CD4-positive, alpha-beta T cell treated with Interleukin-10 for 1 hour (primary cell): ENCODE data around the gene DPH2.

Experiments
- DNase-seq: peaks from one replicate; pipeline ENCODE4 v3.0.0-alpha.2; 2020

Gene DPH2

DNA sequence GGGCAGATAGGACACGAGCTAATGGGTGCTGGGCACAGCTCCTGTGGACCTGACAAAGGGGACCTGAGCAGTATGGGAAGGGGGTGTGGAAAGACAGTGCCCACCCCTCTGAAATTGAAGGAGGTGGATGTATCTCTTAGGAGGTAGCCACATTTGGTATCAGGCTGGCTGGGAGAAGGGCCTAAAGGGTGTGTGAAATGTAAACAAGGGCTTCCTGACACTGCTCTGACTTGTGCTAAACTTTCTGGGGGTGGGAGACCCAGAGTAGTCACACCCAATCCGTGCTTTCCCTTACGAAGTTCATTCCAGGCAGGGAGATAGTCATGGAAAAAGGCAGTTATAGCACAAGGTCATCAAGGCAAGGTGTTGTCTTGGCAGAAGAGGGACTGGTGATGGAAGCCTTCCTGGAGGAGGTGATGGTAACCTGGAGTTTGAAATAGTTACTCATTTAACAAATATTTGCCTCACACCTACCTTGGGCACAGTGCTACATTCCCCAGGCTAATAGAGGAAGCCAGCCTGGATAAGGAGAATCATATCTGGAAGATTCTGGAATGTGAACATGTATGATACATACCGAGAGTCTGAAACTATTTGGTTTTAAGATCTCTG is 16.3 kb downstream of the DPH2 start:
- DNase-seq, result no peak

DNA sequence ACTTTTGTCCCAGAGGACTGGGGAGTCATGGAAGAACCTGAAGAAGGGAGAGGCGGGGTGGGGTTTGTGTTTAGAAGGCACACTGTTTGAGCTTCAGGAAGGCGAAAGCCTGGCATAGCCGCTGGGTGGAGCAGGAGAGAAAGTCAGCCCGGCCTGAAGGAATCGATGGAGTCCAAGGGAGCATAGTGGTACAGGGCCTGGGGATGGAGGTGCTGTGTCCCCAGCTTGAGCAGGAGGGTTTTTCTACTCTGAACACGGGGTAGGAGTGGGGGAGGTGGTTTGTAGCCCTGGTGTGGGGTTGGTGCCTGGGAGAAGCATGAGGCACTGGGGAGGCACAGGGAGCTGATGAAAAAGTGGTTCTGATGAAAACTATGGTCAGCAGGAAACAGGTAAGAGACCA is 16.9 kb downstream of the DPH2 start:
- DNase-seq, result no peak

DNA sequence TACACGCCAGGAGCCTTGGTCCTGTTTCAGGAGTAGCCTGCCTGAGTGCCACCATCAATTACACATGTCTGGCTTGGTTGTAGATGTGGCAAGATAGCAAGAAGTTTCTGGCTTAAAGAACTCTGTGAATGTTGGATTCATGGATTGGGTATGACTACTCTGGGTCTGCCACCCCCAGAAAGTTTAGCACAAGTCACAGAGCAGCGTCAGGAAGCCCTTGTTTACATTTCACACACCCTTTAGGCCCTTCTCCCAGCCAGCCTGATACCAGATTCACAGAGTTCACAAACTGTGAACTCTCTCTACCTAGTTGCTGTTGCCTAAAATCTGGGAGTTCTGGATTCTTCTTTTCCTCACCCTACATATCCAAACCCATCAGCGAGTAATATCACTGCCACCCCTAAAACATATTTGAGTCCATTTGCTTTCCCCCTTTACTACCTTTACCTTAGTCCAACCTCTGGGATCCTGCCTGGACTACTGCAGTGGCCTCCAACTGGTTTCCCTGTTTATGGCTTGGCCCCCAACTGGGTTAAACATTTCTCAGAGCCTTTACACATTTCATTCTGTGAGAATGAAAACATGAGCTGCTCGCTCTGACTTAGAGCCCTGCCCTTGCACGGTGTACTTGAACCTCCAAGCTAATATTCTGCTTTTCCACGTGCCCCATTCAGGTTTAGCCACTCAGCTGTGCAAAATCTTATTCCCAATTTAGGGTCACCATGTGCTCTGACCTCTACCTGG is 17.5 kb downstream of the DPH2 start:
- no peak for DNase-seq

DNA sequence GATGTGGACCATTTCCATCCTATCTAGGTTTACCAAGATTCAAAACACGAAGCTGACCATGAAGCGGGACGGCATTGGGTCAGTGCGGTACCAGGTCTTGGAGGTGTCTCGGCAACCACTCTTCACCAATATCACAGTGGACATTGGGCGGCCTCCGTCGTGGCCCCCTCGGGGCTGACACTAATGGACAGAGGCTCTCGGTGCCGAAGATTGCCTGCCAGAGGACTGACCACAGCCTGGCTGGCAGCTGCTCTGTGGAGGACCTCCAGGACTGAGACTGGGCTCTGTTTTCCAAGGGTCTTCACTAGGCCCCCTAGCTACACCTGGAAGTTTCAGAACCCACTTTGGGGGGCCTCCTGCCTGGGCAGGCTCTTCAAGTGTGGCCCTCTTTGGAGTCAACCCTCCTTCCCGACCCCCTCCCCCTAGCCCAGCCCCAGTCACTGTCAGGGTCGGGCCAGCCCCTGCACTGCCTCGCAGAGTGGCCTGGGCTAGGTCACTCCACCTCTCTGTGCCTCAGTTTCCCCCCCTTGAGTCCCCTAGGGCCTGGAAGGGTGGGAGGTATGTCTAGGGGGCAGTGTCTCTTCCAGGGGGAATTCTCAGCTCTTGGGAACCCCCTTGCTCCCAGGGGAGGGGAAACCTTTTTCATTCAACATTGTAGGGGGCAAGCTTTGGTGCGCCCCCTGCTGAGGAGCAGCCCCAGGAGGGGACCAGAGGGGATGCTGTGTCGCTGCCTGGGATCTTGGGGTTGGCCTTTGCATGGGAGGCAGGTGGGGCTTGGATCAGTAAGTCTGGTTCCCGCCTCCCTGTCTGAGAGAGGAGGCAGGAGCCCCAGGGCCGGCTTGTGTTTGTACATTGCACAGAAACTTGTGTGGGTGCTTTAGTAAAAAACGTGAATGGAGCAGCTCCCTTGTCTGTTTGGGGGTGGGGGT is 20.7 kb downstream of the DPH2 start:
- DNase-seq, result no peak

DNA sequence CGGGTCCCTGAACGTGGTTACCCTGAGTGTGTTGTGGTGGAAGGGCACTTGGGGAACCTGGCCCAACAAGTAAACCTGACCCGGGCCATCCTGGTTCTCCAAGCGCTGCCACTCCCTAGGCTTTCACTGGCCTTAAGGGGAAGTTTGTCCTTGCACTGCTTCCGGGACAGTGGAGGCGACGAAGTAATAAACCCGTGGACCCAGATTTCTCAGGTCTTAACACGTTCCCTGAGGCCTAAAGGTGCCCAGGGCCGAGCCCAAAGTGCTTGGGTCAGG is 21.3 kb downstream of the DPH2 start:
- DNase-seq, result no peak

DNA sequence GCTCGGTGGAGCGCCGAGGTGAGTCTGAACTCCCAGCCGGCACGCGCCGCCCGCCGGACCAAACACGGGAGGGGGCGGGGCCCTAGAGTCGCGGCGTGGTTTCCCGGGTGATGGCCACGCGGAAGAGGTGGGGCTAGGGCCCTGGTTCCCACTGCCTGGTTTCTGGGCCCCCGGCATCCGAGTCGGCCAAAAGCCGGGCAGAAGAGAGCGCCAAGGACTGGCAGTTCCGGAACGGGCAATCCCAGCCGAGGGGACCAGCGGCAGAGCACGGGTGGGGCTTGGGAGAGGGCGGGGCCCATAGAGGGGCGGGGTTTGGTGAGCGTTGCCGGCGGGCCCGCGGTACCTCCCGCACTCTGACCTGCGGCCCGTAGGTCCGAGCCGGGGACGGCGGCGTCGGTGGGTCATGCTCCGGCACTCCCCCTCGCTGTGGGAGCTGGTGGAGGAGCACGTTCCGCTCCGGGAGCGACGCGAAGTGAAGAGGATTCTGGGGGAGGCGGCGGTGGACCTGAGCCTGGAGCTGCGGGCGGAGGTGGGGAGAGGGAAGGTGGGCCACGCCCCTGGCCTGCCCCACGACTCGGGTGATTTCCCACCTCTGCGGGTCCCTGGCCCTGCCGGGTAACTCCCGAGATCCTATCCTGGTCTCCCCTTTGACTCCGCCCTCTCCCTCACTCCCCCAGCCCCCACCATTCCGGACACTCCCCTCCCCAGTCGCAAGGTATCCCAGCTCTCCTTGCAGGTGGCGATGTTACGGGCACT is 21.8 kb downstream of the DPH2 start, which contains the start of gene CCDC24:
Gene CCDC24, plus strand, starts transcription at position 124 of the 756 bp plus-strand sequence. Its CDS starts 280 bp downstream, at position 404.
- DNase-seq, result peak; percentile 81

DNA sequence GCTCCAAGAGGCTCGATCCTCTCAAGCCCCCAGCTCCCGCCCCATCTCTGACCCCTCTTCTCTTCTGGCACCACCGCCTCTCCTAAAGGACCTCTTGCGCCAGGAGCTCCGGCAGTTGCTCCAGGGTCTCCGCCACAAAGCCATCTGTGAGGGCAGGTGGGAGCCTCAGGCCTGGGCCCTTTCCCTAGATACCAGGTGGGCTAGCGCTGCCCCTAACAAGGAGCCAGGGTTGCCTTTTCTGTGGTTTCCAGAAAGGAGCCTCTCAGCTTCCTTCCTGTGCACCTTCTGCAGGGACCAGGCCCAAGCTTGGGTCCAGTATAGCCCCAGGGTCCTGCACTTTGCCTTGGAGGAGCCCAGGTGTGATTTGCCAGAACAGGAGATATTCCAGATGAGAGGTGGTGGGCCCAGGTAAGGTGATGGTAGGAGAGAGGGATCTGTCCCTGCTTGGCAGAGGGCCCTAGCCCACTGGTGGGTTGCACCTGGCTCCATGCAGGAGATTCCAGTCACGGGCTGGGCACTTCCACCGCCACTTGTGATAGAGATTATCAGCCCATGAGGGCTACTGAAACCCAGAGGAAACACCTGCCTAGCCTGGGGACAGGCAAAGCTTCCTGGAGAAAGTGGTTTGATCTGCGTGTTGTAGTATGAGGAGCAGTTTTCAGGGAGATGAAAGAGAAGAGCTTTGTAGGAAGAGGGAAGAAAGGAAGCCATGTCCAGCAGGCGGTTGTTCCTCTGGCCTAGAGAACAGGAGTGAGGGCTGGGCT is 22.6 kb downstream of the DPH2 start:
- DNase-seq, result no peak

DNA sequence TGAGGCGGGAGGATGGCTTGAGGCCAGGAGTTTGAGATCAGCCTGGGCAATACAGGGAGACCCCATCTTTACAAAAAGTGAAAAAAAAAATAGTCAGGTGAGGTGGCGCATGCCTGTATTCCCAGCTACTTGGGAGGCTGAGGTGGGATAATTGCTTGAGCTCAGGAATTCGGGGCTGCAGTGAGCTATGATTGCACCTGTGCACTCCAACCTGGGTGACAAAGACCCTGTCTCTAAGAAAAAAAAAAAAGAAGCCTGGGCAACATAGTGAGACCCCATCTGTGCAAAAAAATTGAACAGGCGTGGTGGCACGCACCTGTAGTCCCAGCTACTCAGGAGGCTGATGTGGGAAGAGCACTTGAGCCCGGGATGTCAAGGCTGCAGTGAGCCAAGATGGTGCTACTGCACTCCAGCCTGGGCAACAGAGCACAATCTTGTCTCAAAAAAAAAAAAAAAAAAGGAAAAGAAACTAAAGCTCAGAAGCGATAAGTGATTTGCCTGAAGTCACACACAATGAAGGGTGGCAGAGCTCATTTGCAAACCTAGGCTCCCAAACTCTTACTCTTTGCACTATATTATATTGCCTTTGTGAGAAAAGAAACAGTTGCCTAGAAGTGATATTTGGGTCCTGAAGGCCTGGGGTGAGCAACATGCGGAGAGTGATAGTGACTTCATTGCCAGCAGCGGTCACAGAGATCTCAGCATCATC is 23.6 kb downstream of the DPH2 start:
- no peak for DNase-seq

DNA sequence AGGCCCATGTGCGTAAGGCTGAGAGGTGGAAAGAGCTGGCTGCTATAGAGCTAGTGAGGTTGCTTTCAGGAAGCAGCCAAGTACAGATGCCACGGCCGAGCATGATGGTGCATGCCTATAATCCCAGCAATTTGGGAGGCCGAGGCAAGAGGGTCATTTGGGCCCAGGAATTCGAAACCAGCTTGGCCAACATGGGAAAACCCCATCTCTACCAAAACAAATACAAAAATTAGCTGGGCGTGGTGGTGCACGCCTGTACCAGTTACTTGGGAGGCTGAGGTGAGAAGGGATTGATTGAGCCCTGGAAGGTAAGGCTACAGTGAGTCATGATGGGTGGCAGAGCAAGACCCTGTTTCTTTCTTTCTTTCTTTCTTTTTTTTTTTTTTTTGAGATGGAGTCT is 24.3 kb downstream of the DPH2 start:
- DNase-seq, result no peak

DNA sequence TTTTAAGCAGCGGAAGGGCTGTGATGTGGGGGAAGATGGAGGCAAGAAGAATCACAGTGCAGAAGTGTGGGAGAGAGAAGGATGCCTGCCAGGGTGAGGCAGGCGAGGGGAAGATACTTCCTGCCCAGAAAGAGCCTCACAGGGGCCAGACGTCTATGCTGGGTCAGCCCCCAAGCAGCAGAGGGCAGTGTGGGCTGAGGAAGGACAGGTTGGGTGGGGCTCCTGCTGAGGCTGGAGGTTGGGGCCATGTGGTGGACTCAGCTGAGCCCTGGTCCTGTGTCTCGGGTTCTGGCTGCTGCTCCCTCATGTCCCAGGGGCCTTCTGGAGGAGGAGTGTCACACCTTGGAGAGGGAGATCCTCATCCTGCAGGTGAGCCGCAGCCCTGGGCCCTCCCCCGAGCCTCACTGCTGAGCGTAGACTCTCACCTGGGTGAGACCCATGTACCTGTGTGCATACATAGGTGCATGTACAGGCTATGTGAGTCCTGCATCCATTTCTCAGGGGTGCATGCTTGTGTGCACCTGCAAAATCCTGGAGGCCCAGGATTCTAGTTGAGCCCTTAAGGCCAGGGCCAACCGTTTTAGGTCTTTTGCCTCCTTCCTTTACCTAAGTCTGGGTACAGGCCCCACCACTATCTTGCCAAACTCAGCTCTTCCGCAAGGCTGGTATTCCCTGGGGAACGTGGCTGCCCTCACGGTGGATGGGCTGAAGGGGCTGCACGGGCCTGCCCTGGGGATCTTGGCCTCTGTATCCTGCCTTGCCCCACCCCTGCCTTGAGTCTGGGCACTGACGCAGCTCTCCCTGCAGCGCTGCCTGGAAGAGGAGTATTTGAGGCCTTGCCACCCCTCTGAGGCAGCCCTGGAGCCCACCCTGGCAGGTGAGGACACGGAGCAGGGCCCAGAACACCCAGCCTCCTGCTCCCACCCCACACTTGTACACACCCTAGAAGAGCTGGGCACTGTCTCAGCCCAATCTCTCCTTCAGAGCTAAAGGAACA is 25.3 kb downstream of the DPH2 start:
- DNase-seq, result no peak

DNA sequence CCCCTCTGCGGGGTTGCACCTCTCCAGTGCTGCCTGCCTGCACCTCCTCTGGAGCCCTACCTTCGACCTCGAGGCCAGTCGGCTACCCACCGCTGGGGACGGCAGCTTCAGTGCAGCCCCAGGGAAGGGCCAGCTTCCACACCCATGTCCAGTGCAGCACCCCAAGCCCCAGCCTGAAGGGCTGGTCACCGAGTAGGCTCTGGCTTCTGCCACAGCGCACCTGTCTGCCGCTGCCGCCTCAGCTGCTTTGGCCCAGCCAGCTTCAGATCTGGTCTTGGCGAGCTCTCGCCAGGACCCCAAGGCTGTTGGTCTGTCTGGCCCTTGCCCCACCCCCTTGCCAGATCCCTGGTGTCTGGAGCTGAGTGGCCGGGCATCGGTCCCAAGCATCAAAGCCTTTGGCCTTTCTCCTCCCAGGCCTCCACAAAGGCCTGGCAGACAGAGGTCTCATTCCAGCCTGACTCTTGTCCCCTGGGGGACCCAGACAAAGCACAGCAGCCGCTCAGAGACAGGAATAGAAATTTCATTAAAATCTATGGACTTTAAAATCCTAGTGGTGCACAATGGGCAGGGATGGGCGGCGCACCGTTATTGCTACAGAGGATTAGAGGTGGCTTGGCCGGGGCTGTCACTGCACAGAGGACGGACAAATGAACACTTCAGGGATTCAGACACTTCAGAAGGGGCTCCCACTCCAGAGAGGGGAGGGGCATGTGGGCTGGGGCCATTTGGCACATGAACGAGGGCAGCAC is 26.3 kb downstream of the DPH2 start:
- no peak for DNase-seq

DNA sequence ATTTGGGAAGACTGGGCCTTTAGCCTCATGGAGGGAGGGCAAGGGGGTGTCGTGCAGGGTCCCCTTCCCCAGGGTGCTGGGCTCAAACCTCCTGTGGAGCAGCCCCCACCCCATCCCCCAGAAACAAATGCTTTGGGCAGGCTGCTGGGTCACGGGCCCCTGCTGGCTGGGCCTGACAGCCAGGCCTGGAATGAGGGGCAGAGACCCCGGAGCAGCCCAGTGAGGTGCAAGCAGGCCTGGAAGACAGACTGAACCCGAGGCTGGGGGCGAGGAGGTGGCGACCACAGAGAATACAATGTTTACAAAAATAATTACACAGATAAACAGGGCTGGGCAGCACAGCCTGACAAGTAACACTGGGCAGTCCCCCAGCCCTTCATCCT is 26.9 kb downstream of the DPH2 start:
- no peak for DNase-seq

DNA sequence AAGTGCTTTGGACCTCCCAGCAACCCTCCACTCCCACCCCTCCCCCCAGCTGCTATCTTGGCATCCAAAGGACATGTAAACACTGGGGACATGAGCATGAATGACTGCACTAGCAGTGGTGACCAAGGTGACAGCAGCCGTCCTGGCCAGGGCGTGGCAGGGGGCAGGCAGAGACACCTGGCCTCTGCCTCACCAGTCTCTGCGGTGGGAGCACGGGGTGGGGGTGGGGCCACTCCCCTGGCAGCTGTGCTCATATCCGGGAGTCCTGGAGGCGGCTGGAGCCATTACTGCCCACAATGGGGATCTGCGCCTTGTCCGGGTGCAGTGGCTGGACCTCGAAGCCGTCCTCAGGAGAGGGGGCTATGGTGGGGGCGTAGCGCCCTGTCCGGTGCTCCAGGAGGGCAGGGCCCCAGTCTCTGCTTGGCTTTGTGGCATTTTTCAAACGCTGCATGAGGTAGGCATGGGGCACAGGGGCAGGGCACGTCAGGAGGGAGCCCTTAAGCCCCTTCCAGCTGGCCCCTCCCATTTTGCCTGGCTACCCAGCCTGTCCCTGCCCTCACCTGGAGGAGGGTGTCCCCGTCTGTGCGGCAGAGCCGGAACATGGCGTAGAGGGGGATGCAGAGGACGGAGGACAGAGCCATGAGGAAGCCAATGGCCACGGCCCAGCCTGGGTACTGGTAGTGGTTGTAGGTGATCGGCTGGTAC is 27.6 kb downstream of the DPH2 start:
- no peak for DNase-seq

DNA sequence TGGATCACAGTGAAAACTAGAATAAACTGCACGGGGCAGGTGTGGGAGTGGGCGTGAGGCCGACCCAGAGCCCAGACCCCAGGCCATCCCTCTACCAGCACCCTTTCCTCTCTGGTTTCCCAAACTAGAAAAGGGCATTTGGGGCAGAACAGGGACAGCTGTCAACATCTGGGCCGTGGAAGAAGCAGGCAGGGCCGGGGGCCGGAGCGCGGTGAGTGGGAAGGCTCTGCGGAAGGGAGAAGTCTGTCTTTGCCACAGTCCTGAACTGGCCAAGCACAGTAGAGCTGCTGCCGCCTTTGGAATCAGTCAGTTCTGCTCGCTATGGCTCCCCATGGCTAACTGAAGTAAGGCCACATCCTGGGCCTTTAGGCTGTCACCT is 28.2 kb downstream of the DPH2 start:
- DNase-seq, result no peak

DNA sequence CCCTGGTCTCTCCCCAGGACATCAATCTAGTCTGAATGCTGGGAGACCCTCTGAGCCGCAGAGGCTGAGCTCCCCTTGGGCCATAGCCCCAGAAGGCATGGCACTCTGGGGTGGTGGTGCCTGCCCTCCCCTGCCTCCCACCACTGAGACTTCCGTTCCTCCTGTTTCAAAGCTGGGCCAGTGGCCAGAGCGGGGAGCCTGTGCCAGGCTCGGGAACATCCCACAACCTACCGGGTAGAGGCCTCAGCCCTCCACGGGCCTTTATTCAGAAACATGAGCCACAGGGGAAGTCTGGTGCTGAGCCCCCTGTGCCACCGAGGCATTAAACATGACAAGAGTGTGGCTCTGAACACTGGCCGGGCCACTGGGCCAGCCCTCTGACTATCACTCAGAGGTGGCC is 29.6 kb downstream of the DPH2 start:
- DNase-seq, result no peak

DNA sequence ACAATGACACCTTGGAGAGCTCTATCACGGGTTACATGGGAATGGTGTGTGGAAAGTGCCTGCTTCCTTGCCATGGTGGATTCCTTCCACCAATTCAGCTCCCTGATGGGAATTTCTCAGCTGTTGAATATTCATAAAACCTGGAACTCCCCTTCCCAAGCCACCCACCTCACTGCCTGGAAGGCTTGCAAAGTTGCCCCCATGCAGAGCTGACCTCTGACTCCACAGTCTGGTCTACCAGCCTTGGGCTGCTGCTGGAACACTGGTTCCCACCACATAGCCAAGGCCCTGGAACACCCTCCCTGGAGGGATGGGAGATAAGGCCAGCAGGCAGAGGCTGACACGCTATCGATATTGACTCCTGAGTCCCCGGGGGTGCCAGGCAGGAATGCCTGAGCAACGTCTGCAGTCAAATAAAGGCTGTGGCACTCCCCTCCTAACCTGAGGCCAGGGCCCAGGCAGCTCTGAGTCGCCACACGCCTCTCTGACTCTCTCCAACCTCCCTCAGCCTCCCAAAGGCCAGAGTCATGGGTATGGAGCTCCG is 30.4 kb downstream of the DPH2 start:
- DNase-seq, result no peak

DNA sequence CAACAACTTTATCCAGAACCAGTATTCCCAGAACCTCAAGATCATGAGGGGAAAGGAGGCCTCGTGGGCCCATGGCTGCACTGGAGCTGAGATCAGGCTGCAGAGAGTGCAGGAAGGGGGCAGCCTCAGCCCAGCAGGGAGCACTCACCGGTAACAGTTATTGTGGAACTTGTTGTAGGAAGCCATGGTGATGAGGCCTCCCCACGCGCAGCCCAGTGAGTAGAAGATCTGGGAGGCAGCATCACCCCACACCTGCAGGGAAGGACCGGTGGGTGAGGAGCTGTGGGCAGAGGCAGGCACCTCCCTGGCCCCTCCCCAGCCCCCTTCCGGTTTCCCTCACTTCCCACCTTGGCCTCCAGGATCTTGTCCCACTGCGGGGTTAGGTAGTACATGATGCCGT is 32.4 kb downstream of the DPH2 start:
- no peak for DNase-seq

DNA sequence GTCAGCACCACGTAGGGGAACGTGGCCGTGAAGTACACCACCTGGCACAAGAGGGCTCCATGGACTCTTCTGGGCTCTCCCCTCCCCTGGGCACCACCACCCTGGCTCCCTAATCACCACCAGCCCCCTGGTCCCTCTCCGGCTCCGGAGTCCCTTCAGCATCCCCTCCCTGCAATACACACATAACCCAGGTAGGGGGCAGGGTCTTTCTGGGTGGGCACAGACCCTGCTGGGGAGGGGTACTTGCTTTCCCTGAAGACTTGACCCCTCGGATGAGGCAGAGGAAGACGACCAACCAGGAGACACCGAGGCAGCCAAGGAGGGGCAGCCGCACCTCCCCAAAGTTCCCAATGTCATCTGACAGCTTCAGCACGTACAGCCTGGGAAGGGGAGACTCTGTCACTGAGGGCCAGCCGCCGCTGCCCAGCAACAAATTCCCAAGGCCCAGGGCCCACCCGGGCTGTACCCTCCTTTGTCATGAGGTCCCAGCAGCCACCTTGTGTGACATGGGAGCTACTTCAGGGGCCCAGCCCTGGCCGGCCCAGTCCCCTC is 32.9 kb downstream of the DPH2 start:
- DNase-seq, result no peak
